ENCODE measurements around the gene CREBBP. TPM values are rescaled to one million over a fixed set of nuclear protein-coding genes. Genes with fewer than 3 reads are reported as not detected.

The CREBBP gene
- polyA plus RNA-seq, 3 donors = 9.2 to 24.0 (median 17.3) TPM

DNA sequence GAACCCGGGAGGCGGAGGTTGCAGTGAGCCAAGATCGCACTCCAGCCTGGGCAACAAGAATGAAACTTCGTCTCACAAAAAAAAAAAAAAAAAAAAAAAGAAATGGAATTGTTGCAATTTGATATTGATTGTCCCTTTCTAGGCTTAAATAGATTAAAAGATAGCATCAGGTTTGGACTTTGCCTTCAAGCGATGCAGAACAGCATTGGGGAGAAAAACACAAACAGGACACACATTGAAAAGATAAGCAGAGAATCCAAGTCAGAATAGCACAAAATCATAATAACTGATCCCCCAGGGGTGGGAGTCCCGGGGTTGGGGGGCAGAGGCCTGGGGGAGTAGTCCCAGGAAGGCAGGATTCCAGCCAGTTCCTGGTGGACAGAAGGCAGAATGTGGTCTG lies 3.9 kb upstream of the CREBBP start:
- no peak overlapping the region for H3K27ac ChIP-seq (ENCODE audit: low read depth, low read length)
- WGBS, 3 donors = 73 to 85% (median 84%) methylated on average over 6 of the region's 6 CpGs

DNA sequence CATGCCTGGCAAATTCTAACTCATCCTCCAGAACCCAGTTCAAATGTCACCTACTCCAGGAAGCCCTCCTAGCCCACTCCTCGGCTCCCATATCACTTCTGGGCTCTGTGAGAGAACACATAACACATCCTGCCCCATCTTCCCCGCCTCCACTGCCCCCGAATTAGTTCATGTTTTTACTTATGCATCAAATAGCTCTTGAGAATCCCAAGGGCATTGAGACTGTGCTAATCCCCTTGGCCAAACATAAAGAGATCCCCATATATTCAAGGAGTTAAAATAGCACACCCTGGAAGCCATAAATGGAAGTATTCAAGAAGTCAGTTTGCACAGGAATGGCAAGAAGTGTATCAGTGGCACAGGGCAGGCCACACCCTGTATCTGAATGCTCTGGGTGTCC lies 2.0 kb upstream of the CREBBP start:
- WGBS, 3 donors = 90 to 94% (median 94%) methylated on average over 3 of the region's 3 CpGs
- no peak overlapping the region for H3K27ac ChIP-seq (ENCODE audit: low read depth, low read length)

DNA sequence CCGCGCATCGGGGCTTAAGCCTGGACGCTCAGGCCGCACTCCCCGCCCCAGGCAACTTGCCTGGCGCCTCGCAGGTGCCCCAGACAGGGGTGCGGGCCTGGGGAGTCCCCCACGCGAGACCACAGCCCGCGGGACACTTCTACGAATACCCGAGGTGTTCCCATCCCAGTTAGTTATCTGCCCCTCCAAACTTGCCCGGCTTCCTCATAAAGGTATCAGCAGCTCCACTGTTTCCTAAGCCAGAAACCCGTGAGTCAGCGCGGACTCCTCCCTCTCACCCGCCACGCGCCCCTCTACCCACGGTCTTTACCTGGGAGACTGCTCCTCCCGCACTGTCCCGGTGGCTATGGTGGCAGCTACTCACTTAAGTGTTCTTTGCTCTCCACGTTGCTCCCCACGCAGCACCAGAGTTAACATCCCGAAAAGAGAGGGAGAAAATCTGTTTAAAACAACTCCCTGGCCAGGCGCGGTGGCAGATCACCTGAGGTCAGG lies 1.0 kb upstream of the CREBBP start:
- WGBS, 3 donors = 57 to 67% (median 62%) methylated on average over 29 to 30 of the region's 30 CpGs

DNA sequence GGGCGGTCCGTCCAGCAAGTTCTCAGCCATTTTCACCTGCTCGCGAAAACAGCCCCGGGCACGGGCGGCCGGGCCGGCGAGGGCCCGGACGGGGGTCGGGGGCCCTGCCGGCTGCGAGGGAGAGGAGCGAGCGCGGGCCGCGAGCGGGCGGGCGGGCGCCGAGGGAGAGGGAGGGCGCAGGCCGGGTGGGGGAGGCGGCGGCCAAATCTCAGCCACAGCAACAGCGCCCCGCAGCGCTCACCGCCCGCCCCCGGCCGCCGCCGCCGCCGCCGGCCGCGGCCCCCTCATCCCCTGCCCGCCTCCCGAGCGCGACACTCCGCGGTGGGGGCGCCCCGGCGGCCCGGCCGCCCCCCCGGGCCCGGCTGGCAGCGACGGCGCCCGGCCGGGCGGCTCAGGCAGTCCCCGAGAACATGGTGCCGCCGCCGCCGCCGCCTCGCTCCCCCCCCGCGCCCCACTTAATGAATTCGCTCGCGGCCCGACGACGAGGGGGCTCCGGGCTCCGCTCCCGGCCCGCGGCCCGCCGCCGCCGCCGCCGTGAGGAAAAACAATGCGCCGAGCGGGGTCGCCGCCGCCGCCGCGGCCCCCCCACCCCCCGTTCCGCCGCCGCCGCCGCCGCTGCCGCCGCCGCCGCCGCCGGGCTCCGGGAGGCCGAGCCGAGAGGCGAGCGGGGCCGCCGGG lies 487 bp downstream of the CREBBP start:
- WGBS, 3 donors = 0 to 1% (median 1%) methylated on average over 33 to 95 of the region's 117 CpGs
- peak overlapping the region; percentile 96 for H3K27ac ChIP-seq (ENCODE audit: low read depth, low read length)

More for the DNA sequence above, 1.0 kb upstream of the CREBBP start:
- no peak overlapping the region for H3K27ac ChIP-seq (ENCODE audit: low read depth, low read length)

DNA sequence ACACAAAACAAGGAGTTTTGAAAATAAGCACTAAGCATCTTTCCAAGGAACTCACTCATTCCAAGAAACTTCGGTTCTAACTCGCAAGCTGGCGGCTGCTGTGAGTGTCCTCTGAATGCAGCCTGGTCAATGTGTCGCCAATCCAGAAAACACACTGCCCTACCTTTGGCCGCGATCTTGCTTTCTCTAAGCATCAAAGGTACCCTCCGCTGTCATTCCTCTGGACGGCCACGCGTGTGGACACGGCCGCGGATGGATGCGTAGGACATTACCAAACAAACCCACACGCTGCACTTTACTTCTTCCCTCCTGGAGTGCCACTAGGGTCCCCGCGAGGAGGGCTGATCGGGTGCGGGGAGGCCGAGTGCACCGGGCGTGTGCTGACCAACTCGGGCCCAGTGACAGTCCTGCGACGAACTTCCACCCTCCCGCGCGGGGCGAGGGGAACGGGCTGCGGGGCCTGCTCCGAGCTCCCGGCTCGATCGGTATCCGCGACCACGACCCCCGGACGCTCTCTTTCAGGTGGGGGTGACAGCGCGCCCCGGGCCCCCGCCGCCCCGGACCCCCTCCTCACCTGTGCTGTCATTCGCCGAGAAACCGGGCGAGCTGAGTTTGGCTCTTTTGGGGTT lies 1.1 kb downstream of the CREBBP start:
- WGBS, 3 donors = 1% methylated on average over 49 to 50 of the region's 50 CpGs

DNA sequence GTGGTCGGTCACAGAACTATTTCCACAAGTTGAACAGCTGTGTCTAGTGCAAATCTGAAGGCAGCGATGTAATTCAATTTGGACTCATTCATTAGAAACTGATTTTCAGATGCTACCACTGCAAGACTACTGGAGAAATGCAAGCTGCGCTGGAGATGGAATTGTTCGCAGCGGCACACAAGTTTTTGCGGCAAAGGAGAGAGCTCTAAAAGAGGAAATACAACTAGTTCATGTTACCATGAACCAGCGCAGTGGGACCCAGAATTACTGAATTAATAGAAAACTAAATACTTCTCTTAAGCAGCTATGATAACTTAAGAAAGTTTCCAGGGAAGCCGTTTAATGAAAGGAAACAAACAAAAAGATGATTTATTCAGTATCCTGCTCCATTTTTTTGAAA lies 1.9 kb downstream of the CREBBP start:
- 5 to 9% (median 8%) methylated on average over 8 of the region's 8 CpGs for WGBS, 3 donors
- no peak overlapping the region for H3K27ac ChIP-seq (ENCODE audit: low read depth, low read length)

More for the DNA sequence above, 1.1 kb downstream of the CREBBP start:
- H3K27ac ChIP-seq (ENCODE audit: low read depth, low read length) = no peak overlapping the region

DNA sequence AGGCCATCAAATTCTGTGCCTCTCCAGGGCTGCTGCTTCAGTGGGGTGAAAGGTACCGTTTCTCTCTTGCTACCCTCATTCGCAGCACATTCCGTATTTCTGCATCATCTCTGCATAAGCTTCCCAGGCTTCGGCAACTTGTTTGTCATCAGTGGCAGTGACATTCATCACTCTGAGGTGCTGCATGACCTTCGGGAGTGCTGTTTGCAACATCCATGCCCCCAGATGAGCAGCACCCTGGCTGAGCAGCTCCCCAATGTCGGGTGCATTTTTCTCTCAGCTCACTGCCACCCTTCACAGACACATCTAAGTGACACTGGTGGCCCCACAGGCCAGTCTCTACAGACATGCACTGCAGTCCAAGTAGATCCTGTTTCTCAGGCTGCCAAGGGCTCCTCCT lies 3.8 kb downstream of the CREBBP start:
- WGBS, 3 donors = 45 to 61% (median 51%) methylated on average over 6 of the region's 6 CpGs
- no peak overlapping the region for H3K27ac ChIP-seq (ENCODE audit: low read depth, low read length)

DNA sequence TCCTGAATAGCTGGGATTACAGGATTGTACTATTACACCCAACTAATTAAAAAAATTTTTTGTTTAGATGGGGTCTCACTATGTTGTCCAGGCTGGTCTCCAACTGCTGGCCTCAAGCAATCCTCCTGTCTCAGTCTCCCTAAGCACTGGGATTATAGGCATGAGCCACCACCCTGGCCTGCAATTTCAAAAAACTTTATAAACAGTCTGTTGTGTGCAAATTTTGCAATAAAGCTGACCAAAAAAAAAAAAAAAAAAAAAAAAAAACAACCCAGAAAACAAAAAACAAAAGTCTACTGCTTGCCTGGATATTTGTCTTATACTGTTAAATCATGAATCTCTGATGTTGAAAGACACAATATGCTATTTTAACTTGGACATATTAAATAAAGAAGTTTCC lies 4.4 kb downstream of the CREBBP start:
- H3K27ac ChIP-seq (ENCODE audit: low read depth, low read length) = no peak overlapping the region

DNA sequence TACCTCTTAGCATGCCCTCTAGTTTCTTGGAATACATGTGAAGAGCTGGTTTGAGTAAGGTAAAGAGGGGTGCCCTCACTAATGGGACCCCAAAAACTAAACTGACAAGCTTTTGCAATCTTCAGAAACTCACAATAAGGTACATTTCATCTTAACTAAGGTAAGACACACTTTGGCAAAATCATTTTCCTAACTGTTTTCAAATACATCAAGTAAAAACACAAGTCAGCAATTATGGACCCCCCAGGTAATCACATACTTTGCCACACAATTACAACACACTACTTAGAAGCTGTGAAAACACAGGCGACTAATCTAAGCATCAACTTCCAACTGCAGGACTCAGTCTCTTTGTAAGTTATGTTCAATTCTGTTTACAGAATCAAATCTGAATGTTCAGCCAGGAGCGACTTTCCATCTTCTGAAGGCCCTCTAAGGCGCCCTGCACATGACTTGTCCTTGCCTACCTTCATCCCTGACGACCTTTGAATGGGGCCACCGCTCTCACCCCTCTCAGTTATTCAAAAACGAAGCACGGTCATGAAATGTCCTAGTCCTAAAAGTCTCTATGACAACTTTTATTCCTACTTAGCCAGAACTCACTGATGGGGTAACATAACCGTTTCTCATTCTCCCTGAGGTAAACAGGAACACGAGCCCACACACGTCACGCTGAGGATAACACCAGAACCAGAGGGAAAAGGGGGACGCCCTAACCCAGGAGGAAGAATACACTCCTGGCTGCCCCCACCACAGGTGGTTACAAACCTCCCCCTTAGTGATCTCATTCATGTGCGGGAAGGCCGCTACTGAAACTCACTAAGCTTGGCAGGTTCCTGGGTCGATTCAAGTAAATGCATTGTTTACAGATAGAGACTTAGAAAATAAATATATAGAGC lies 5.5 kb downstream of the CREBBP start:
- 81 to 83% (median 82%) methylated on average over 15 of the region's 15 CpGs for WGBS, 3 donors
- no peak overlapping the region for H3K27ac ChIP-seq (ENCODE audit: low read depth, low read length)

DNA sequence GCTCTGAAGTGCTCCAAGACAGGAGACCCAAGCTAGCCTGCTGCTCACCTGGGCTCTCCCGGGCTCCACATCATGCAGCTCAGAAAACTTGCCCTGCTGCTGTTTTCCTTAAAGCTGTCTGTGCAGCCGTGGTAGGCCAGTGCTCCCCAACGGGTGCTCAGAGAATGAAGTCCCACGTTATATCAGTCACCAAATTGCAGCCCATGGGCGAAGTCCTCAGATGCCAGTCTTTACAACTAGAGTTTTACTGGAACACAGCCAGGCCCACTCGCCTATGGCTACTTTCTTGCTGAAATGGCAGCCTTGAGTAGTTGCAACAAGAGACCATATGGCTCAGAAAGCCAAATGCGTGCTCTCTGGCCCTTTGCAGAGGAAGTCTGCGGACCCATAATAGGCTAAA lies 6.3 kb downstream of the CREBBP start:
- 62 to 85% (median 83%) methylated on average over 8 of the region's 8 CpGs for WGBS, 3 donors
- no peak overlapping the region for H3K27ac ChIP-seq (ENCODE audit: low read depth, low read length)

DNA sequence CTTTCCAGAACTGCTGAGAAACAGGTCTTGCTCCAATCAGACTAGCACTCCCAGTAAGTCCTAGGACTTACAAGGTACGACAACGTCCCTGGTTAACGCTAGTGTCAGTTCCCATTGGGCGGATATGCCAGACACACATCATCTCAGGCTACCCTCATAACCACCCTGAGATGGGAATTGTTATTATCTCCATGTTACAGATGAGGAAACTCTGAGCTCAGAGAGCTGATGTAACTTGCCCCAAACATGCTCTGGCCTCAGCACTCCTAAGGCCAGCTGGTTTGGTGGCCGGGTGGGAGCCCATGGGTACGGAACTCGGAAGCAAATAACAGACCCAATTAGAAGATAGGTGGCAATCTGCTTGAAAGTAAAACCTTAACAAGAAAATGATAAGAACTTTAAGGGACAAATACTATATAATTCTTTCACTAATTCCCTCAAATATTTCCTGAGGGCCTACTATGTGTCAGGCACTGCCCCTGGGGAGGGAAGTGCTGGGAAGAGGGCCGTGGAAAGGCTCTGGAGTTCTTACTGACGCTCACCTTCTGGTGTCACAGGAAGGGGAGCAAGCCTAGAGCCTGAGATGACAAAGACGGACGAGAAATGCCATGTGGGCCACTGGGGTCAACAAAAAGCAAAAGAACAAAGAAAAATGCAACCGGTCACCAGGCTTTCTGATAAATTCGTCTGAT lies 6.9 kb downstream of the CREBBP start:
- H3K27ac ChIP-seq (ENCODE audit: low read depth, low read length) = no peak overlapping the region
- WGBS, 3 donors = 68 to 76% (median 71%) methylated on average over 13 of the region's 13 CpGs

DNA sequence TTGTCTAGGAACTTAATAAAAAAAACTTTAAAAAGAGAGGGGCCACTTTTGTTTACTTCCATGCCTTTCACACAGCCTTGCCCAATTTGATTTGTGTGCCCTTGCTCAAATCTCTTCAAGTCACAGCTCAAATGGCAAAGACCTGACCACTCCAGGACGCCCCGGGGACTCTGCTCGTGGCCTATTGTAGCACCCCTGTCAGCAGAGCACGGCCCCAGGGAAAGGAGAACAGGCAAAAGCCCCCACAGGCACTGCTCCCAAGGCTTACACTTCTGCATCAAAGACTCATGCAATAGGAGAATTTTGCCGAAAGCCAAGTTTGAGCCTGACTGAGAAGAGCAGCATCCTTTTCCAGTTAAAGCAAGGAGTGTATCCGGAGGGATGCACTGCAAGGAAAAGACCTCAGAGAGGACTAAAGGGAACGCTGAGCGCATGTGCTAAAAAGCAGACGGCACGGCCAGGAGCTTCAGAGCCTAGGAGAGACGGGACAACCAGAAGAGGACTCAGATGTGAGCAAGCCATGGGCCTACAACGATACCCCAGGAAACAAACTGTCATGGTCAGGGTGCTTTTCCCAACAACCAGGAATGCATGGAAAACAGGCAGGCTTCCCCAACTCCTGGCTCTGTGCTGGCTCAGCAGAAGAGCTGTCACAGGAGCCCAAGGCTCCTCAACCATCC lies 8.2 kb downstream of the CREBBP start:
- WGBS, 3 donors = 65 to 70% (median 65%) methylated on average over 12 of the region's 12 CpGs
- no peak overlapping the region for H3K27ac ChIP-seq (ENCODE audit: low read depth, low read length)

DNA sequence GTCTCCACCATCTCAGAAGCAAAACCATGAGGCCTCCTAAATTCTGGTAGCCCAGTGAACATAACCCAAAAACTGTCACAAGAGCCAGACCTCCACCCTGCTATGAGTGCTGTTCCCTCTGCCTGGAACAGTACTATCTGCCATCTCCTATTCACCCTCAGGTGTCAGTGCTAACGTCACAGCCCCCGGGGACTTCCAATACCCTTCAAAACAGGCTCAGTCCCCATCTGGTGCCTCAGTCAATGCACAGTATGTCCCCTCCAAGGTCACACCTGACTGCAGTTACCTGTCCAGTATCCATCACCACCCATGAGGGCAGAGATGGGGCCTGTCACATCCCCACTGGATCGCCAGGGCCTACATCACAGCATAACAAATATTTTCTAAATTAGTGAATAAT lies 11.5 kb downstream of the CREBBP start:
- WGBS, 3 donors = 75 to 95% (median 91%) methylated on average over 3 of the region's 3 CpGs
- H3K27ac ChIP-seq (ENCODE audit: low read depth, low read length) = no peak overlapping the region

DNA sequence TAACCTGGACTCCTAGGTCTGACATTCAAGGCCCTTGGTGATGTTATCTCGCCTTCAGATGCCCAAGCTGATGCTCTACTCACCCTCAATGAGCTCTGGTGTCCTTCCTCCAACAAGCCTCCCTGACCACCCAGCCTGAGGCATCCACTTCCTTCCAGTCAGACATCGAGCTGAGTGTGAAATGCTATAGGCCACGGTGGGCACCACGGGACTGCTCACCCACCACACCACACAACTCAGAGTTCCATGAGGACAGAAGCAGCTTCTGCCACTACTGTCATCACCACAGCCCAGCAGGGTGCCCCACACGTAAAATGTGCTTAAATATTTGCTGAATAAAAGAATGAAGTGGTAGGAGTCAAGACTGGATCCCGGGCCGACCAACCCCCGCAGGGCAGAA lies 12.0 kb downstream of the CREBBP start:
- 82 to 90% (median 86%) methylated on average over 8 of the region's 8 CpGs for WGBS, 3 donors
- H3K27ac ChIP-seq (ENCODE audit: low read depth, low read length) = no peak overlapping the region

DNA sequence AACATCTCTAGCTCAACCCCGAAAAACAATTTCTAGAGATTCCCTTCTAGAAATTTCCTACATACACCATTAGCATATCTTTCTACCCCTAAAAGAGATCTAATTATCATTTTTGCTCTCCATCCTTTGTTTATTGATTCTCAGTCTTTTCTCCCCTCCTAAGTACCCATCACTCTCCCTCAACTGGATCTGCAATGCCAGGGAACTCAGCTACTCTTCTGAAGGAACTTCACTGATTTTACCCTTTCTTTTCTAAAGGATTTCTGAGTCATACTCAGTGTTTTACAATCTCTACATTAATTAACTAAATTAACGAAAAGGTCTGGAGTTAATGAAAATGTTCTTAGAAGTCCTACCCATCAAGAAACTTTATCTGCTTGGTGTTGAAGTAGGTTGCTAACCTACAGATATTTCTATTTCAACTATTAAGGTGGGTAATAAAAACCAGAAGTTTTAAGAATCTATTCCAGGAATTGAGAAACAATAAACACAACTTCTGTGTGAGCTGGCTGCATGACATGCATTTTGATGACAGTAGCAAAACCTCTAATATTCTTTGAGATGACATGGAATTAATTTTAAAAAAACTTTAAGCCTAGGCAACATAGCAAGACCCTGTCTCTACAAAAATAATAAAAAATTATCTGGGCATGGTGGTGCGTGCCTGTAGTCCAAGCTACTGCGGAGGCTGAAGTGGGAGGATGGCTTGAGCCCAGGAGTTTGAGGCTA lies 13.6 kb downstream of the CREBBP start:
- H3K27ac ChIP-seq (ENCODE audit: low read depth, low read length) = no peak overlapping the region
- WGBS, 3 donors = 91 to 93% (median 92%) methylated on average over 4 of the region's 4 CpGs

DNA sequence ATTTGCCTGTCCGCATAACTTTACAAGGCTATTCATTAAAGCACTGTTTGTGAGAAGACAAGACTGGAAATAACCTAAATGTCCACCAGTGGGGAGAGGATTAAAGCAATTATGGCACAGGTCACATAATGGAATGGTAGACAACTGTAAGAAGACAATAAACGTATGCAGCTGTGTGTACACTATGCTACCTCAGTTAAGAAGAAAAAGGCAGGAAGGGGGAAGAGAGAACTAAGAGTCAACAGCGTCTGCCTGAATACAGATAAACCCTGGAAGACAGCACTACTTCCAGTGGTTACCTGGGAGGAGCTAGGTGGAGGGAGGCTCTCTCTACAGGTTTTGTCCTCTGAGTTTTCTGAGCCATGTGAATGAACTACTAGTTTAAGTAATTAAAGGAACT lies 15.3 kb downstream of the CREBBP start:
- 52 to 79% (median 78%) methylated on average over 3 of the region's 3 CpGs for WGBS, 3 donors
- no peak overlapping the region for H3K27ac ChIP-seq (ENCODE audit: low read depth, low read length)

DNA sequence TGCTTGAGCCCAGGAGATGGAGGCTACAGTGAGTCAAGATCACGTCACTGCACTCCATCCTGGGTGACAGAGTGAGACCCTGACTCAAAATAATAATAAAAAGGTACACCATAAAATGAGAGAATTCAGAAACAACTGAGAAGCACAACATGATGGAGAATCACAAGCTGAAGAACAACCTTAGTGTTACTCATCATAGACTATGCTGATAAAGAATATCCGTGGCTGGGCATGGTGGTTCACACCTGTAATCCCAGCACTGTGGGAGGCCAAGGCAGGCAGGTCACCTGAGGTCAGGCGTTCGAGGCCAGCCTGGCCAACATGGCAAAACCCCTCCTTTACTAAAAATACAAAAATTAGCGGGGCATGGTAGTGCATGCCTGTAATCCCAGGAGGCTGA lies 16.0 kb downstream of the CREBBP start:
- H3K27ac ChIP-seq (ENCODE audit: low read depth, low read length) = no peak overlapping the region
- 85 to 89% (median 88%) methylated on average over 5 of the region's 5 CpGs for whole genome bisulfite sequencing, 3 donors

DNA sequence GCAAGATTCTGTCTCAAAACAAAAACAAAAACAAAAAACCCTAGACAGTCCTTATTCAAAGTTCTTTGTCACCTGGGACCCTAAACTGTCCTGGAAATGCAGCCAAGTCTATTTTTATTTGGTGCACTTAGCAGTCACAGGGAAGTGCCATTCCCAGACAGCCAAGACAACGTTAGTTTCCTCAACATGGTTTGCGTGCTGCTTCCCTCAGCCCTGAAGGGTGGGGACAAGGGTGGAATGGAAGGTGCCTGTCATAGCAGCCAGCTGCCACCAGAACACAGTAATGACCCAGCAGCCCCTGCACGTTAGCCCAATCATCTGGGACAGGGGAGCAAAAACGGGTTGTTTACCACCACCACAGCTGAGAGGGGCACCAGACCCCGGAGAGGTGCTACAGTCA lies 16.9 kb downstream of the CREBBP start:
- H3K27ac ChIP-seq (ENCODE audit: low read depth, low read length) = no peak overlapping the region
- 36 to 50% (median 43%) methylated on average over 5 of the region's 5 CpGs for WGBS, 3 donors

All from adipose tissue (tissue), 3 donors.